Coronary artery (tissue), 2 donors: ENCODE results near the gene GREM2.

ENCODE experiments used
- DNase-seq: peaks from one replicate; pipeline ENCODE4 v3.0.0-alpha.2; 2017; ENCODE audit warnings: low spot score
- H3K27ac ChIP-seq, 2 donors: fragments of 200-600 bp; sonication (generic); one replicate each; pipeline ENCODE4 v1.5.1; 2016 to 2019
- H3K4me3 ChIP-seq: fragments of 200-600 bp; sonication (generic); 2 replicates; pipeline ENCODE4 v1.5.1; 2016; ENCODE audit warnings: mild to moderate bottlenecking, moderate library complexity
- TF ChIP-seq, protein P1 (sequence below): fragments of 200-600 bp; sonication (generic); IDR thresholded peaks from one replicate; pipeline ENCODE4 v1.5.1; 2019; ENCODE audit warnings: antibody characterized with exemption

Gene GREM2

DNA sequence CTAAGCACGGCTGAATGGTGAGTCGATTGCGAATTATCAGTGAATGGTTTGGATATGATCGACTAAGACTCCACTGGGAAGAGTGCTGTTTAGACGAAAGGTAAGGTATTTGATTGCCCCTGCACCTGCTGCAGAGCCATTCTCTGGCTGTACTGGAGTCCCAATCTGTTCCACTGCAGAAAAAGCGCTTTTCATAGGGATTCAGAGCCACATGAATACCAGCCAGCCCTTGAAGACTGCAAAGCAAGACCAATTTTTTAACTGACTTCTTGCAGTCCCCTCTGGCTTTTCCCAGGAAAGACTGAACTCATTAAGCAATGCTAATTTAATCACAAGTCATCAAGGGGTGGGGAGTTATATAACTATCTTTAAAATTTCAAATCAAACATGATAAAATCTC, 1.3 kb downstream of the GREM2 start:
- Histone ChIP-seq H3K4me3 (no peak overlapping the region), H3K27ac (no peak overlapping the region)
- TF ChIP-seq, protein P1, sequence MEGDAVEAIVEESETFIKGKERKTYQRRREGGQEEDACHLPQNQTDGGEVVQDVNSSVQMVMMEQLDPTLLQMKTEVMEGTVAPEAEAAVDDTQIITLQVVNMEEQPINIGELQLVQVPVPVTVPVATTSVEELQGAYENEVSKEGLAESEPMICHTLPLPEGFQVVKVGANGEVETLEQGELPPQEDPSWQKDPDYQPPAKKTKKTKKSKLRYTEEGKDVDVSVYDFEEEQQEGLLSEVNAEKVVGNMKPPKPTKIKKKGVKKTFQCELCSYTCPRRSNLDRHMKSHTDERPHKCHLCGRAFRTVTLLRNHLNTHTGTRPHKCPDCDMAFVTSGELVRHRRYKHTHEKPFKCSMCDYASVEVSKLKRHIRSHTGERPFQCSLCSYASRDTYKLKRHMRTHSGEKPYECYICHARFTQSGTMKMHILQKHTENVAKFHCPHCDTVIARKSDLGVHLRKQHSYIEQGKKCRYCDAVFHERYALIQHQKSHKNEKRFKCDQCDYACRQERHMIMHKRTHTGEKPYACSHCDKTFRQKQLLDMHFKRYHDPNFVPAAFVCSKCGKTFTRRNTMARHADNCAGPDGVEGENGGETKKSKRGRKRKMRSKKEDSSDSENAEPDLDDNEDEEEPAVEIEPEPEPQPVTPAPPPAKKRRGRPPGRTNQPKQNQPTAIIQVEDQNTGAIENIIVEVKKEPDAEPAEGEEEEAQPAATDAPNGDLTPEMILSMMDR, result no peak
- DNase-seq, result no peak

GRCh38 chr1:240609527-240610060, 2.4 kb downstream of the GREM2 start:
- no peak for DNase-seq
- Histone ChIP-seq H3K27ac (no peak overlapping the region), H3K4me3 (no peak overlapping the region)
- TF ChIP-seq, protein P1, result no peak

- H3K4me3 ChIP-seq, result no peak overlapping the region
- TF ChIP-seq, protein P1, result no peak
- no peak overlapping the region for H3K27ac ChIP-seq
- DNase-seq, result no peak
These were observed 3.2 kb downstream of the GREM2 start for GRCh38 chr1:240608707-240609106.

GRCh38 chr1:240607006-240607405, 4.9 kb downstream of the GREM2 start:
- no peak for DNase-seq
- no peak overlapping the region for H3K4me3 ChIP-seq
- H3K27ac ChIP-seq, result no peak overlapping the region
- TF ChIP-seq, protein P1, result no peak

DNA sequence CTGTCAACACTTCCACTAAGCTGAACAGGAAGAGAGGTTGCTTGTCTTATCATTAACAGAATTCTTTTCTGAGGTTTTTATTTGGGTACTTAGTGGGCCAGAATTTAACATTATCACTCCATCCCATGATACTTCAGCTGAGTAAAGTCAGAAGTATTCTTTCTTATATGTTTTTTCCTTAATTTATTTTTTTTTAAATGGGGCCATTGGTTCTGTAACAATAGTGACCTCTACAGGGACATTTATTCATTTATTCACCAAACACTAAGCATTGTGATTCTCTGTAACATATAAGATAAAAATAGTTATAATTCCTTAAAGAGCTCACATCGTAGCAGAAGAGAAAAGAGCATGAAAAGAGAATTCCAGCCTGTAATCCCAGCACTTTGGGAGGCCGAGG, 9.8 kb downstream of the GREM2 start:
- no peak overlapping the region for H3K27ac ChIP-seq
- TF ChIP-seq, protein P1, result no peak
- DNase-seq, result no peak
- no peak overlapping the region for H3K4me3 ChIP-seq

DNA sequence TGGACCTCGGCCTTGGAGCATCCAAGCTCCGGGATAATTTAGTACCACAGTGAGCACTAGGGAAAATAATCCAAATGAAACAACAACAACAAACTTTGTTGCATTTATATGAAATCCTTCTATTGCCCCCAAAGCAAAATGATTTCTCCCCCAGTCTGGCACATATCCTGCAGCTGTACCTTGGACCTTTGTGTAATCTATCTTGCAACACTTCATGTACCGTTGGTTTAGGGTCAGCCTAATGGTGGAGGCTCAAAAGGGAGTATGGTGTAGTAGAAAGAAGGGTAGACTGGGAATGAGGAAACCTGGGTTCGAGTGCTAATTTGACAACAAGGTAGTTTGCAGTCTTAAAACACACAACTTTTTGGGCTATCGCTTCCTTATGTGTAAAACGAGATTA, 12.1 kb downstream of the GREM2 start:
- Histone ChIP-seq H3K4me3 (no peak overlapping the region), H3K27ac (no peak overlapping the region)
- TF ChIP-seq, protein P1, result no peak
- no peak for DNase-seq

DNA sequence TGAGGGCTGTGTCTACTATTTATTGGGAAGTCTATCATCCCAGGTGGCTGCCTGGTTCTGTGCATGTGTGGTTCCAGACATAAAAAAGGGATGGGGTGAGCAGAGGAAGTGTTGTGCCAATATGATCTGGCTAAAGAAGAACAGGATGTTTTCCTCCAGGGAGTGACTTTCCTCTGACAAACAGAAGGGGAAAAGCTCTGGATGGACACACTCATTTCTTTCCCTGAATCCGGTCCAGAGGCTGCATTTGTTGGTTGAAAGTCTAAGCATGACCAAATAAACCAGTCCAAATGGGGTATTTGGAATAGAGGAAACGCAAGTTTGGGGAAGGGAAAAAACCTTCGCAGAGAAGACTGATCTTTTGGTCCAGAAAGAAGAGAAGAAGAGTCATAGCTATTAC, 12.7 kb downstream of the GREM2 start:
- TF ChIP-seq, protein P1, result no peak
- no peak for DNase-seq
- H3K27ac ChIP-seq, result no peak overlapping the region
- H3K4me3 ChIP-seq, result no peak overlapping the region
